Neural crest cell (in vitro differentiated cells): Measurements from ENCODE around the gene RBMS3. TPM values are rescaled to one million over a fixed set of nuclear protein-coding genes. Genes with fewer than 3 reads are reported as not detected.

ENCODE experiments used
- DNase-seq: peaks from one replicate; pipeline ENCODE4 v3.0.0; 2021; ENCODE audit warnings: low read depth, mixed read lengths, low spot score
- H3K27ac Mint-ChIP-seq: one replicate; pipeline ENCODE4 v1.8.0; 2021; ENCODE audit warnings: mild to moderate bottlenecking, mixed read lengths; ENCODE audit not compliant: unreplicated experiment
- H3K27me3 Mint-ChIP-seq: 2 replicates; pipeline ENCODE4 v1.8.0; 2021; ENCODE audit warnings: low read depth, mild to moderate bottlenecking, mixed read lengths
- H3K36me3 Mint-ChIP-seq: 2 replicates; pipeline ENCODE4 v1.8.0; 2021; ENCODE audit warnings: low read depth, mild to moderate bottlenecking, mixed read lengths
- H3K4me1 Mint-ChIP-seq: 2 replicates; pipeline ENCODE4 v1.8.0; 2021; ENCODE audit warnings: mixed read lengths
- H3K4me3 Mint-ChIP-seq: one replicate; pipeline ENCODE4 v1.8.0; 2021; ENCODE audit warnings: mild to moderate bottlenecking, mixed read lengths
- H3K9me3 Mint-ChIP-seq: 2 replicates; pipeline ENCODE4 v1.8.0; 2021; ENCODE audit warnings: mixed read lengths
- total RNA-seq: library from RNA; stranded (reverse); gene quantifications from 2 replicates; pipeline ENCODE4 v1.2.1, GENCODE V29; 2021
- TF ChIP-seq, protein P1 (sequence below): fragments of 200-600 bp; sonication (generic); conservative IDR thresholded peaks from 2 replicates; pipeline ENCODE4 v1.5.0; 2021; ENCODE audit warnings: antibody characterized with exemption, mild to moderate bottlenecking

The RBMS3 gene
- total RNA-seq, 1 donor from 2014 or later: 35.4 TPM

DNA sequence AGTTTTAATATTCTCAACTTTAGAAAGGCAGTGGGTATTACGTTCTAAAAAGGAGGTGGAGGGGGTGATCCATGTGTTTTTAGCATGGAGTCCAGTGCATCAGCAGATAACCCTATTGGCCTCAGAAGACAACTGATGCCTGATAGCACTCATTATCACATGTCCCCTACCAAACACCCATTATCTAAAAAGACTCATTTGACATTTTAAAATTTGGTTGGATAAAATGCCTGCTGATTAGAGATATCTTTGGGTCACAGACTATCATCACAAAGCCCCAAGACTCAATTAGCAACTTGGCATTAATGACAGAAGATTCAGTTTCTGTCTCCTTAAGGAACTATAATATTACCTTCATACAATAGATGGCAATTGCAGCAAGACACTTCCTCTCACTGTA is 589.3 kb downstream of the RBMS3 start:
- Mint-ChIP-seq H3K4me1 (peaks cover 38% of the 10 kb centered on the region), H3K36me3 (peaks cover 12% of the 10 kb centered on the region), H3K9me3 (peaks cover 15% of the 10 kb centered on the region), H3K27me3 (no peaks in the 10 kb centered on the region), H3K27ac (no peak overlapping the region), H3K4me3 (no peak overlapping the region)
- no peak for DNase-seq
- TF ChIP-seq, protein P1, sequence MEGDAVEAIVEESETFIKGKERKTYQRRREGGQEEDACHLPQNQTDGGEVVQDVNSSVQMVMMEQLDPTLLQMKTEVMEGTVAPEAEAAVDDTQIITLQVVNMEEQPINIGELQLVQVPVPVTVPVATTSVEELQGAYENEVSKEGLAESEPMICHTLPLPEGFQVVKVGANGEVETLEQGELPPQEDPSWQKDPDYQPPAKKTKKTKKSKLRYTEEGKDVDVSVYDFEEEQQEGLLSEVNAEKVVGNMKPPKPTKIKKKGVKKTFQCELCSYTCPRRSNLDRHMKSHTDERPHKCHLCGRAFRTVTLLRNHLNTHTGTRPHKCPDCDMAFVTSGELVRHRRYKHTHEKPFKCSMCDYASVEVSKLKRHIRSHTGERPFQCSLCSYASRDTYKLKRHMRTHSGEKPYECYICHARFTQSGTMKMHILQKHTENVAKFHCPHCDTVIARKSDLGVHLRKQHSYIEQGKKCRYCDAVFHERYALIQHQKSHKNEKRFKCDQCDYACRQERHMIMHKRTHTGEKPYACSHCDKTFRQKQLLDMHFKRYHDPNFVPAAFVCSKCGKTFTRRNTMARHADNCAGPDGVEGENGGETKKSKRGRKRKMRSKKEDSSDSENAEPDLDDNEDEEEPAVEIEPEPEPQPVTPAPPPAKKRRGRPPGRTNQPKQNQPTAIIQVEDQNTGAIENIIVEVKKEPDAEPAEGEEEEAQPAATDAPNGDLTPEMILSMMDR: no peak

DNA sequence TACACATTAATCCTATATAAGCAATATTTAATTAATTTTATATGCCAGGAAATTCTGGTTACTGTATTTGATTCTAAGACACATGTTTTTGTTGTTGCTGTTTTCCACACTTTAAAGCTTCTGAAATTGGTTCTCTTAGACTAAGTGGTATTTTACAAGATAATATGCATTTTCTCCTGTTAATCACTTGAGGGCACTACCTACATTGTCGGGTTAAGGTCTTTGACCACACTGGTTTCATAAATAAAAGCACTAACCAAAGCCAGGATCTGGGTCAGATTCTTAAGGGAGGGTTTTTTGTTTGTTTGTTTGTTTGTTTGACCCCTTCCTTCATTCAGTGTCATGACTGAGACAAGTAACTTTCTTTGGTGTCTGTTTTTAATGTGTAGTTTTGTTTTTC is 590.2 kb downstream of the RBMS3 start:
- no peaks in the 10 kb centered on the region for H3K27me3 Mint-ChIP-seq
- no peak for DNase-seq
- H3K4me1 Mint-ChIP-seq: peaks cover 38% of the 10 kb centered on the region
- no peak overlapping the region for H3K4me3 Mint-ChIP-seq
- peaks cover 12% of the 10 kb centered on the region for H3K36me3 Mint-ChIP-seq
- H3K27ac Mint-ChIP-seq: no peak overlapping the region
- H3K9me3 Mint-ChIP-seq: peaks cover 15% of the 10 kb centered on the region
- TF ChIP-seq, protein P1: no peak

DNA sequence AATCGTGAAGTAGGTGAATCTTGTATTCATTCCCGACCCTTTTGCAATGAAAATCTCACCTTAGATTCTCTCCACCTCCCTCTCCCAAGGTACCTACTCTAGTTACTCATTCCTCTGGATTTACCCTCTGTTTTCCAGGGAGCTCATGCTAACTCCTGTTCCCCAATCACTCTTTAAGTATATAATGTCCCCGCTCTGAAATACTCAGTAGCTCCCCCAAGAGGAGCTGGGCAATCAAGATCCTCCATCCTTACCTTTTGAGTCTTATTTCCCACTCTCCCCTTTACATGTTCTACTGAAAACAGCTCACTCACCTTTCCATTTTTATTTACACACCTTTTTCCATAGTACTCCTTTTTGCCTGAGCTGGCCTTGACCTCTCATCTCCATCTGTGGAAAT is 599.9 kb downstream of the RBMS3 start:
- Mint-ChIP-seq H3K36me3 (peaks cover 7% of the 10 kb centered on the region), H3K4me1 (peaks cover 18% of the 10 kb centered on the region), H3K4me3 (no peak overlapping the region), H3K27me3 (no peaks in the 10 kb centered on the region), H3K27ac (no peak overlapping the region), H3K9me3 (peaks cover 3% of the 10 kb centered on the region)
- DNase-seq: no peak
- TF ChIP-seq, protein P1: no peak

DNA sequence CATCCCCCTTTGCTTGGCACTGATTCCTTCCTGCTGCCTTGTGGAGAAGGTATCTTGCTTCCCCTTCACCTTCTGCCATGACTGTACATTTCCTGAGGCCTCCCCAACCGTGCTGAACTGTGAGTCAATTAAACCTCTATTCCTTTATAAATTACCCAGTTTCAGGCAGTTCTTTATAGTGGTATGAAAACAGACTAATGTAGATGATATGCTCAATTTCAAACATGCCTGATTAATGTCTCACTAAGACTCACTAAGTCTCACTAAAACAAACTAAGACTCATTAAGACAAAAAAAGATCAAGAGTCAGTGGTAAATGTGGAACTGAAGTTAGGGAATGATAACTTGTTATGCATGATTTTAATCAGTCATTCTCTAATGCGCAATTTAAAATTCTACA is 606.6 kb downstream of the RBMS3 start:
- H3K4me3 Mint-ChIP-seq: no peak overlapping the region
- DNase-seq: no peak
- peaks cover 9% of the 10 kb centered on the region for H3K36me3 Mint-ChIP-seq
- H3K27me3 Mint-ChIP-seq: no peaks in the 10 kb centered on the region
- no peak overlapping the region for H3K27ac Mint-ChIP-seq
- H3K4me1 Mint-ChIP-seq: peaks cover 14% of the 10 kb centered on the region
- H3K9me3 Mint-ChIP-seq: no peaks in the 10 kb centered on the region
- TF ChIP-seq, protein P1: no peak

DNA sequence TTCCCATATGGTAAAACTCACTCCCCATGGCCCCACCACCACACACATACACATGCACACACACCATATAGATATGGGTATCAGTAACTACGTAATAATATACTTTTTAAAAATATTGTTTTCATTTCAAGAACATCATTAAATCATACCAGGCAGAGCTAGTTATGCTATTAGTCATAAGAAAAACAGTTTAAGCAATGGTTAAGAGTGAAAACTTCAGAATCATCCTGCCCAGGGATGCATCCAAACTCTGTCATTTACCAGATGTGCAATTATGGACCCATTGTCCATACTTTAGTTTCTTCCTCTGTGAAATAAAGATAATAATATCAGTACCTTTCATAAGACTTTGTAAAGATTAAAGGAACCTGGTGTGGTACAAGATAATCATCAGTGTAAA is 608.3 kb downstream of the RBMS3 start:
- Mint-ChIP-seq H3K9me3 (no peaks in the 10 kb centered on the region), H3K27ac (no peak overlapping the region), H3K27me3 (no peaks in the 10 kb centered on the region), H3K4me3 (no peak overlapping the region), H3K36me3 (peaks cover 9% of the 10 kb centered on the region), H3K4me1 (peaks cover 5% of the 10 kb centered on the region)
- DNase-seq: no peak
- TF ChIP-seq, protein P1: no peak

DNA sequence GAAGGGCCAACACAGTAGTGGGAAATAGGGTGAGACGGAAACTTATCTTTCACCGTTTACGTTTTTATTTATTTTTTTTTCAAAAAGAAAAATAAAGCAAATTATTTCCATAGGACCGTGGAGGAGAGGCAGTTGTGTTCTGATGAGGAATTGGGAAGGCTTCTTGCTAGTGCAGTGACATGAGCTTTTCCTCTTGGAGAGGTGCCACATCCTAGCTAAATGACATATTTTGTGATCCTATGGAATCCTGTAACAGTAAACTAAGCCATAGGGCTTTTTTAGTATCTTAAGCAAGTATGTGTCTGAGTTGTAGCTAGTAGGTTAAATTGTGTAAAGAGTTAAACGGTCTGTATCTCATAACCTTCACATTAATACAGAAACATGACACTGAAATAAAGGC is 609.9 kb downstream of the RBMS3 start:
- H3K4me1 Mint-ChIP-seq: no peaks in the 10 kb centered on the region
- peaks cover 5% of the 10 kb centered on the region for H3K36me3 Mint-ChIP-seq

More for the DNA sequence above, 609.9 kb downstream of the RBMS3 start:
- Mint-ChIP-seq H3K27ac (no peak overlapping the region), H3K27me3 (no peaks in the 10 kb centered on the region), H3K9me3 (no peaks in the 10 kb centered on the region), H3K4me3 (no peak overlapping the region)
- TF ChIP-seq, protein P1: no peak
- DNase-seq: no peak
